IMR-90 (cell line): Measurements from ENCODE around the gene SUV39H2. TPM values are rescaled to one million over a fixed set of nuclear protein-coding genes. Genes with fewer than 3 reads are reported as not detected.

ENCODE experiments used
- ATAC-seq: fragments of 200-7000 bp; cut with Tn5 transposase; 2 replicates; pipeline ENCODE4 v1.9.1; 2020; ENCODE audit warnings: low read depth, mild to moderate bottlenecking, moderate library complexity
- BruUV-seq: library from RNA; stranded (reverse); fragments of 400-500 nt; replicated peaks from 2 replicates; lab custom pipeline; 2021; lab: Mats Ljungman, UMichigan
- CTCF ChIA-PET: fragments of 300-600 bp; formaldehyde crosslinking; extraction: SDS; loops from one replicate; lab custom pipeline; 2021; ENCODE audit warnings: antibody characterized with exemption; lab: Yijun Ruan, JAX
- POLR2A ChIA-PET: fragments of 300-600 bp; sonication (Branson Sonifier 250); formaldehyde crosslinking; loops from one replicate; lab custom pipeline; 2022; ENCODE audit warnings: antibody characterized with exemption; ENCODE audit not compliant: unreplicated experiment; lab: Charles Lee
- DNase-seq: peaks from one replicate; pipeline ENCODE4 v3.0.0; 2013
- H2AFZ ChIP-seq: replicated peaks from 2 replicates; pipeline ENCODE3; 2013; ENCODE audit warnings: low read length, mild to moderate bottlenecking; ENCODE audit not compliant: poor library complexity
- H2AK5ac ChIP-seq: 2 replicates; pipeline ENCODE4 v1.6.1; 2013; ENCODE audit warnings: low read depth, low read length, inconsistent platforms
- H2AK9ac ChIP-seq: replicated peaks from 2 replicates; pipeline ENCODE3; 2013; ENCODE audit warnings: mild to moderate bottlenecking, low read depth, low read length, moderate library complexity; ENCODE audit not compliant: poor library complexity
- H2BK120ac ChIP-seq: 2 replicates; pipeline ENCODE4 v1.6.1; 2013; ENCODE audit warnings: low read depth, low read length, inconsistent platforms
- H2BK15ac ChIP-seq: 3 replicates; pipeline ENCODE4 v1.6.1; 2013; ENCODE audit warnings: low read depth, low read length, inconsistent platforms
- H2BK20ac ChIP-seq: 2 replicates; pipeline ENCODE4 v1.6.1; 2013; ENCODE audit warnings: low read depth, mild to moderate bottlenecking, inconsistent platforms, low read length, moderate library complexity
- H2BK5ac ChIP-seq: 2 replicates; pipeline ENCODE4 v1.6.1; 2013; ENCODE audit warnings: mild to moderate bottlenecking, low read depth, low read length, inconsistent platforms; ENCODE audit not compliant: poor library complexity, severe bottlenecking
- H3K14ac ChIP-seq: replicated peaks from 2 replicates; pipeline ENCODE4 v1.6.1; 2013; ENCODE audit warnings: low read depth, low read length, inconsistent platforms
- H3K18ac ChIP-seq: 2 replicates; pipeline ENCODE4 v1.6.1; 2013; ENCODE audit warnings: low read depth, low read length, control low read depth
- H3K23ac ChIP-seq: 2 replicates; pipeline ENCODE4 v1.6.1; 2013; ENCODE audit warnings: low read depth, low read length, inconsistent platforms
- H3K27ac ChIP-seq: 2 replicates; pipeline ENCODE4 v1.5.1; 2013; ENCODE audit warnings: mild to moderate bottlenecking, control low read depth, low read length; ENCODE audit not compliant: insufficient read depth
- H3K27me3 ChIP-seq: 2 replicates; pipeline ENCODE4 v1.6.1; 2013; ENCODE audit warnings: low read length; ENCODE audit not compliant: control insufficient read depth, insufficient read depth
- H3K36me3 ChIP-seq: 2 replicates; pipeline ENCODE4 v1.6.1; 2013; ENCODE audit warnings: low read length, mixed read lengths; ENCODE audit not compliant: control insufficient read depth, insufficient read depth
- H3K4ac ChIP-seq: 2 replicates; pipeline ENCODE4 v1.6.1; 2013; ENCODE audit warnings: low read depth, low read length, inconsistent platforms
- H3K4me1 ChIP-seq: 2 replicates; pipeline ENCODE4 v1.6.1; 2013; ENCODE audit warnings: low read length, mixed read lengths; ENCODE audit not compliant: control insufficient read depth, insufficient read depth
- H3K4me2 ChIP-seq: 2 replicates; pipeline ENCODE4 v1.6.1; 2013; ENCODE audit warnings: low read depth, mild to moderate bottlenecking, control low read depth, low read length, moderate library complexity
- H3K4me3 ChIP-seq: 2 replicates; pipeline ENCODE4 v1.5.1; 2013; ENCODE audit warnings: low read depth, mild to moderate bottlenecking, control low read depth, low read length, moderate library complexity; ENCODE audit not compliant: insufficient read depth
- H3K56ac ChIP-seq: 2 replicates; pipeline ENCODE4 v1.6.1; 2013; ENCODE audit warnings: low read length, inconsistent platforms; ENCODE audit not compliant: insufficient read depth; ENCODE audit errors: extremely low read depth
- H3K79me1 ChIP-seq, 2 experiments: 2 replicates each; pipeline ENCODE4 v1.6.1; 2013; ENCODE audit warnings: low read length in 2 of 2, inconsistent platforms in 1 of 2, low read depth in 1 of 2
- H3K9ac ChIP-seq: 2 replicates; pipeline ENCODE4 v1.6.1; 2013; ENCODE audit warnings: low read depth, low read length, control low read depth
- H3K9me1 ChIP-seq: 2 replicates; pipeline ENCODE4 v1.6.1; 2013; ENCODE audit warnings: low read length, inconsistent platforms; ENCODE audit not compliant: insufficient read depth
- H3K9me3 ChIP-seq: 2 replicates; pipeline ENCODE4 v1.6.1; 2013; ENCODE audit warnings: low read length; ENCODE audit not compliant: control insufficient read depth, insufficient read depth
- H4K20me1 ChIP-seq: 2 replicates; pipeline ENCODE4 v1.6.1; 2013; ENCODE audit warnings: low read length, inconsistent platforms; ENCODE audit not compliant: insufficient read depth
- H4K5ac ChIP-seq: 2 replicates; pipeline ENCODE4 v1.6.1; 2013; ENCODE audit warnings: mild to moderate bottlenecking, low read depth, low read length, control low read depth
- H4K8ac ChIP-seq, 2 experiments: 2 replicates each; pipeline ENCODE4 v1.6.1; 2013; ENCODE audit warnings: low read depth in 2 of 2, low read length in 2 of 2, control low read depth in 1 of 2, inconsistent platforms in 1 of 2
- H4K91ac ChIP-seq: 2 replicates; pipeline ENCODE4 v1.6.1; 2013; ENCODE audit warnings: low read depth, low read length, inconsistent platforms; ENCODE audit not compliant: insufficient read depth
- BHLHE40 ChIP-seq: fragments of 150-350 bp; IDR thresholded peaks from 2 replicates; pipeline ENCODE4 v1.6.1; 2016; ENCODE audit warnings: mild to moderate bottlenecking, low read depth, low read length
- CEBPB ChIP-seq: IDR thresholded peaks from 2 replicates; pipeline ENCODE4 v1.6.1; 2012; ENCODE audit warnings: low read depth, low read length, improper control_type of control experiment
- CHD1 ChIP-seq: IDR thresholded peaks from 2 replicates; pipeline ENCODE4 v1.6.1; 2012; ENCODE audit warnings: low read depth, low read length, improper control_type of control experiment
- FOS ChIP-seq: fragments of 150-350 bp; IDR thresholded peaks from 2 replicates; pipeline ENCODE4 v1.6.1; 2016; ENCODE audit warnings: low read depth, low read length
- MAFK ChIP-seq: IDR thresholded peaks from 2 replicates; pipeline ENCODE4 v1.6.1; 2012; ENCODE audit warnings: low read depth, low read length, improper control_type of control experiment
- MAZ ChIP-seq: IDR thresholded peaks from 2 replicates; pipeline ENCODE4 v1.6.1; 2012; ENCODE audit warnings: low read depth, mild to moderate bottlenecking, low read length, improper control_type of control experiment, moderate library complexity, borderline replicate concordance
- MXI1 ChIP-seq: IDR thresholded peaks from 2 replicates; pipeline ENCODE4 v1.6.1; 2012; ENCODE audit warnings: low read depth, mild to moderate bottlenecking, low read length, moderate library complexity, borderline replicate concordance
- NFE2L2 ChIP-seq: fragments of 150-350 bp; IDR thresholded peaks from 2 replicates; pipeline ENCODE4 v1.6.1; 2016; ENCODE audit warnings: low read depth, mild to moderate bottlenecking, low read length
- POLR2A ChIP-seq: IDR thresholded peaks from 2 replicates; pipeline ENCODE4 v1.6.1; 2012; ENCODE audit warnings: mild to moderate bottlenecking, low read depth, low read length
- RAD21 ChIP-seq: IDR thresholded peaks from 2 replicates; pipeline ENCODE4 v1.6.1; 2012; ENCODE audit warnings: low read length, improper control_type of control experiment
- RCOR1 ChIP-seq: IDR thresholded peaks from 2 replicates; pipeline ENCODE4 v1.6.1; 2012; ENCODE audit warnings: mild to moderate bottlenecking, low read length, improper control_type of control experiment; ENCODE audit not compliant: insufficient replicate concordance
- RFX5 ChIP-seq: IDR thresholded peaks from 2 replicates; pipeline ENCODE4 v1.8.0; 2012; ENCODE audit warnings: low read depth, mild to moderate bottlenecking, low read length, moderate library complexity
- SMC3 ChIP-seq: fragments of 150-350 bp; IDR thresholded peaks from 2 replicates; pipeline ENCODE4 v1.6.1; 2016; ENCODE audit warnings: low read depth, mild to moderate bottlenecking, antibody characterized with exemption, low read length, moderate library complexity
- WGBS, 2 experiments: methylation state at CpG; one replicate each; pipeline versions ENCODE4 v1.1.5 to v1.1.7; 2013; ENCODE audit warnings: missing lambda C conversion rate in 2 of 2; ENCODE audit not compliant: insufficient read length in 1 of 2; ENCODE audit errors: extremely low coverage in 2 of 2; 5-methylcytosine and 5-hydroxymethylcytosine counted together
- dilution Hi-C: fragments of 300-500 bp; cut with HindIII; formaldehyde crosslinking; loops from one replicate; pipeline ENCODE4 v1.14.3; 2018; ENCODE audit warnings: low sequenced_read_pairs; ENCODE audit not compliant: unreplicated experiment
- in situ Hi-C: fragments of 300-500 bp; cut with MboI; formaldehyde crosslinking; loops from 3 replicates; pipeline ENCODE4 v1.14.3; 2019; ENCODE audit warnings: low sequenced_read_pairs, inconsistent platforms, mixed read lengths
- intact Hi-C: fragments of 100-400 bp; cut with micrococcal nuclease; formaldehyde crosslinking; loops from 2 replicates; pipeline ENCODE4 v1.10.0; 2022
- polyA plus RNA-seq, 3 experiments: library from polyadenylated mRNA; depleted of rRNA; stranded (reverse); fragments of >200 nt; gene quantifications; 2 replicates each; pipeline ENCODE4 v1.2.3, GENCODE V29; 2012; ENCODE audit warnings: low replicate concordance in 1 of 3
- total RNA-seq: library from RNA; depleted of rRNA; stranded (reverse); fragments of >200 nt; gene quantifications from 2 replicates; pipeline ENCODE4 v1.2.3, GENCODE V29; 2012
- TF ChIP-seq, protein P1 (sequence below): fragments of 150-350 bp; IDR thresholded peaks from 2 replicates; pipeline ENCODE4 v1.6.1; 2017; ENCODE audit warnings: mild to moderate bottlenecking, antibody characterized with exemption, low read length, low read depth
- TF ChIP-seq, protein P2 (sequence below): fragments of 150-350 bp; IDR thresholded peaks from 2 replicates; pipeline ENCODE4 v1.6.1; 2016; ENCODE audit warnings: low read depth, mild to moderate bottlenecking, low read length, moderate library complexity, borderline replicate concordance
- TF ChIP-seq, protein P3 (sequence below): conservative IDR thresholded peaks from 2 replicates; pipeline ENCODE4 v1.5.1; 2012; ENCODE audit warnings: mild to moderate bottlenecking, low read depth, low read length, improper control_type of control experiment

SUV39H2 gene
- total and polyA plus RNA-seq, 2 of the 4 experiments (the other 2 are of a cell fraction) = 5.3 to 14.5 TPM

DNA sequence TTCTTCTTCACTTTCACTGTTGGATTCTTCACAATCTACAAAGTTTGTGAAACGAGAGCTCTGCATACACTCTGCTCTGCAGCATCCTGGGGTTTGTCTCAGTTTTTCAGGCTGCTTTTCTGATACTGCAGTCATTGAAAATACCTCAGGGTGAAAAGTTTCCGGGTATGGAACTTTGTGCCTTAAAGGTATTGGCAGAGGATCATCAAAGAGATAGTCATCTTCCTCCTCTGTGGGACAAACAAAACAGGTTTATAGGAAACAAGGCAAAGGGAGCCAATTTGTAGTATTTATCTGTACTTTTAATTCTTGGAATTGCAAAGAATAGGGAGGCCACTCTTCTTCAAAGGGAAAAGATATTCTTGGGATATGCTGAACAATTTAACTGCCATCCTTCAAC, 30.4 kb downstream of the SUV39H2 start:
- Histone ChIP-seq H4K20me1 (no peaks in the 10 kb centered on the region), H4K5ac (no peak overlapping the region), H2AFZ (no peak overlapping the region), H3K4ac (no peak overlapping the region), H4K8ac (no peak overlapping the region), H3K9ac (no peak overlapping the region), H3K4me2 (no peak overlapping the region), H2BK5ac (no peak overlapping the region), H3K14ac (no peak overlapping the region), H3K36me3 (peaks cover 24% of the 10 kb centered on the region), H3K18ac (no peak overlapping the region), H3K56ac (no peak overlapping the region), H3K9me3 (0 out of 2 replicates have a peak, but pooled peaks cover 2% of the 10 kb centered on the region), H2BK20ac (no peak overlapping the region), H3K9me1 (0 out of 2 replicates have a peak, but pooled peaks cover 3% of the 10 kb centered on the region), H2BK120ac (no peak overlapping the region), H3K27me3 (no peaks in the 10 kb centered on the region), H3K4me3 (no peak overlapping the region), H3K79me1 (peaks cover 4 to 5% of the 10 kb centered on the region in 2 experiments; a peak in 3 of 4 replicates), H2BK15ac (no peak overlapping the region), H3K27ac (no peak overlapping the region), H2AK5ac (no peak overlapping the region), H3K4me1 (no peaks in the 10 kb centered on the region), H3K23ac (no peak overlapping the region), H2AK9ac (no peak overlapping the region), H4K91ac (no peak overlapping the region)
- CTCF ChIA-PET = no interaction called here
- POLR2A ChIA-PET = no interaction called here
- TF ChIP-seq, protein P1, sequence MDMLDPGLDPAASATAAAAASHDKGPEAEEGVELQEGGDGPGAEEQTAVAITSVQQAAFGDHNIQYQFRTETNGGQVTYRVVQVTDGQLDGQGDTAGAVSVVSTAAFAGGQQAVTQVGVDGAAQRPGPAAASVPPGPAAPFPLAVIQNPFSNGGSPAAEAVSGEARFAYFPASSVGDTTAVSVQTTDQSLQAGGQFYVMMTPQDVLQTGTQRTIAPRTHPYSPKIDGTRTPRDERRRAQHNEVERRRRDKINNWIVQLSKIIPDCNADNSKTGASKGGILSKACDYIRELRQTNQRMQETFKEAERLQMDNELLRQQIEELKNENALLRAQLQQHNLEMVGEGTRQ = no peak
- TF ChIP-seq SMC3 = no peak
- TF ChIP-seq RCOR1 = no peak
- no peak for TF ChIP-seq CHD1
- no peak for TF ChIP-seq MXI1
- no peak for TF ChIP-seq POLR2A
- no peak for TF ChIP-seq FOS
- TF ChIP-seq MAZ = no peak
- TF ChIP-seq MAFK = no peak
- TF ChIP-seq BHLHE40 = no peak
- no peak for TF ChIP-seq NFE2L2
- TF ChIP-seq RAD21 = no peak
- no peak for TF ChIP-seq CEBPB
- no peak for TF ChIP-seq RFX5
- TF ChIP-seq, protein P2, sequence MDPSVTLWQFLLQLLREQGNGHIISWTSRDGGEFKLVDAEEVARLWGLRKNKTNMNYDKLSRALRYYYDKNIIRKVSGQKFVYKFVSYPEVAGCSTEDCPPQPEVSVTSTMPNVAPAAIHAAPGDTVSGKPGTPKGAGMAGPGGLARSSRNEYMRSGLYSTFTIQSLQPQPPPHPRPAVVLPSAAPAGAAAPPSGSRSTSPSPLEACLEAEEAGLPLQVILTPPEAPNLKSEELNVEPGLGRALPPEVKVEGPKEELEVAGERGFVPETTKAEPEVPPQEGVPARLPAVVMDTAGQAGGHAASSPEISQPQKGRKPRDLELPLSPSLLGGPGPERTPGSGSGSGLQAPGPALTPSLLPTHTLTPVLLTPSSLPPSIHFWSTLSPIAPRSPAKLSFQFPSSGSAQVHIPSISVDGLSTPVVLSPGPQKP = no peak
- TF ChIP-seq, protein P3, sequence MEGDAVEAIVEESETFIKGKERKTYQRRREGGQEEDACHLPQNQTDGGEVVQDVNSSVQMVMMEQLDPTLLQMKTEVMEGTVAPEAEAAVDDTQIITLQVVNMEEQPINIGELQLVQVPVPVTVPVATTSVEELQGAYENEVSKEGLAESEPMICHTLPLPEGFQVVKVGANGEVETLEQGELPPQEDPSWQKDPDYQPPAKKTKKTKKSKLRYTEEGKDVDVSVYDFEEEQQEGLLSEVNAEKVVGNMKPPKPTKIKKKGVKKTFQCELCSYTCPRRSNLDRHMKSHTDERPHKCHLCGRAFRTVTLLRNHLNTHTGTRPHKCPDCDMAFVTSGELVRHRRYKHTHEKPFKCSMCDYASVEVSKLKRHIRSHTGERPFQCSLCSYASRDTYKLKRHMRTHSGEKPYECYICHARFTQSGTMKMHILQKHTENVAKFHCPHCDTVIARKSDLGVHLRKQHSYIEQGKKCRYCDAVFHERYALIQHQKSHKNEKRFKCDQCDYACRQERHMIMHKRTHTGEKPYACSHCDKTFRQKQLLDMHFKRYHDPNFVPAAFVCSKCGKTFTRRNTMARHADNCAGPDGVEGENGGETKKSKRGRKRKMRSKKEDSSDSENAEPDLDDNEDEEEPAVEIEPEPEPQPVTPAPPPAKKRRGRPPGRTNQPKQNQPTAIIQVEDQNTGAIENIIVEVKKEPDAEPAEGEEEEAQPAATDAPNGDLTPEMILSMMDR = no peak
- WGBS, 2 experiments = no CpG with 5 or more reads among the region's 2 CpGs
- in situ Hi-C loops = no loop called here
- BruUV-seq = no TSS peak
- intact Hi-C loops = no loop called here
- dilution Hi-C loops = no loop called here
- DNase-seq (no peak), ATAC-seq (no peak)
